HG02938 (cell line): ENCODE results near the gene SPTLC2.

Source experiments
- ATAC-seq: cut with Tn5 transposase; IDR thresholded peaks from one replicate; pipeline ENCODE4 v1.9.1; 2021; ENCODE audit warnings: mild to moderate bottlenecking, moderate library complexity; ENCODE audit not compliant: unreplicated experiment

Gene SPTLC2

DNA sequence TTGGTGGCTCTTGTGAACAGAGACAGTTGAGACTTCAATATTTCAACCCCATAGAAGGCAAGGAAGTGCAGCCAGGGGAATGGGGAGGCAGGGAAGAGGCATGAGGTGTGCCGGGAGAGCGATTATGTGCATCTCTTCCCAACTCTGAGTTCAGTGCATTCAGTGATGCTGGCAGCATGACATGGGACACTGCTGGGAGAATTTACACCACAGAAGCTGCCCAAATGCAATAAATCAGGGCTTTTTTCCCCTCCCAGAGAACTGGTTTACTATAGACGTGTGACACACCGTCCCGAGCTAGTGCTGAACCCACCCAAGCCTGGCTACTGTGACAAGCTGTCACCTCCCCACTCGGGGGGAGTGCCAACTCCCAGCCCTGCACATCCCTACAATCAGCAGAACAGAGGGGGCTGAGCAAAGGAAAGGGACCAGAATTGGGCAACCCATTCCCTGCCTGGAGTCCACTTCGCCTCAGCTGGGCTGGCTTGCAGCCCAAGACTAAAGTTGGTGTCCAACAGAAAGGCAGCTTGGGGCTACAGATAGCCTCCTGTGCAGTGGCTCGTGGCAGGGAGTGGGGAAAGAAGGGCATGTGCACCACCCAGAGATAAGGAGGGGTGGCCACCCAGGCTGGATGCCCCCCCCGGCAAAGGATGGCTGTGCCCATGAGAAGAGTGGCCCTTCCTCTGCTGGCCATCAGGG, 141.8 kb downstream of the SPTLC2 start:
- ATAC-seq, result no peak

DNA sequence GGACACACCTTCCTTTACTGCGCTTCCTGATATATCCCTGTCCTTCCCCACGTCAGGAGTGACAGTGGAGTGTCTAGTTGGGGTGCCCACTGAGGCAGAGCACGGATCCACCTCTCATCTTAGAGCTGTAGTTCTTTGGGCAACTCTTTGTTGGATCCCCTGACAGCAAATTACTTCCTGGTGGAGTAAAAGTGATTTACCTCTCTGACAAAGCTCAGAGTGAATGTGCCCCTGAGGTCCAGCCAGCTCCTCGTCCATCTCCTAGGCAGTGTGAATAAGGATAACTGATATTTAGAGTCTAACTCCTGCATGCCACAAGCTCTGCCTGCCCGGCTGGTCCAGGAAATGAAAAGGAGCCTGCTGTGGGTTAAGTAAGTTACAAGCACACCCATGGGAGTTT, 142.5 kb downstream of the SPTLC2 start:
- ATAC-seq, result no peak

DNA sequence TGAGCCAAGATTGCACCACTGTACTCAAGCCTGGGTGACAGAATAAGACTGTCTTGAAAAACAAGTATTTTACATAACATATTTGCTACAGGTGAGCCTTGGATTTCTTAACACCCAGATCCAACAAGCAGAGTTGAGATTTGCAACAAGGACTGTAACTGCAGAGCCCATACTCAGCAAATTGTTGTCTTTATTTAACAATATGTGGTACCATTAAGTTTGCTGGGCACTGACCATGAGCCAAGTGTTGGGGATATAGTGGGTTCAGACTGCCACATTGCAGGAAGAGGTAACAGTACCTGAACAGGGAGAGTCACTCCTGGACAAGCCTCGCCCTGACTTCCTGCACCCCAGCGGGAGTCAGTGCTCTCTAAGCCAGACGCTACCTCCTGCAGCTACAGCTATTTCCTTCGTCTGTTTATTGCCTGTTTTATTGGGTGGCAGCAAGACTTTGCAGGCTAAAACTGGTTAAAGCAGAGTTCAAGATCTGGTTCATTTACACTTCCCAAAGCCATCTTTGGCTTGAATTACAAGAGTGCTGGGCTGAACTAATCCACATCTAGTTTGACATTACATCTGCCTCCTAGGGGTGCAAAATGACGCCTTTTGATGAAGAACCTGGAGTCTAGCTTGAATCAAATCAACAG, 146.1 kb downstream of the SPTLC2 start:
- ATAC-seq, result no peak

DNA sequence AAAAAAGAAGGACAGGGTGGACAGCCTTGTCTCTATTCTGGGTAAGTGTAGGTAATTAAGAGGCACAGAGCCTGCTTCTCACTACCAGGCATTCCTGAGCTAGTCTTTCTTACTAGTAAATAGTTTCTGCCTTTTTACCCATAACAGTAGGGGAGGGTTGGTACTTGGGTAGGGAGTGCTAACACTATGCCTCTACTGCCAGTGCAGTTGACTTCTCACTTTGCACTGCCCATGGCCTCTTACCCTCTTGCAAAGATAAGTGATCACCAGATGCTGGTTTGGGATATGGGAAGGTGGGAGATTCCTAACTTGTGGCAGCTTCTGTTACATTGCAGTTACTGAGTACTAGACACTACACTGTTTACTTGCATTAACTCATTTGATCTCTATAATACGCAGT, 146.9 kb downstream of the SPTLC2 start:
- ATAC-seq, result no peak

DNA sequence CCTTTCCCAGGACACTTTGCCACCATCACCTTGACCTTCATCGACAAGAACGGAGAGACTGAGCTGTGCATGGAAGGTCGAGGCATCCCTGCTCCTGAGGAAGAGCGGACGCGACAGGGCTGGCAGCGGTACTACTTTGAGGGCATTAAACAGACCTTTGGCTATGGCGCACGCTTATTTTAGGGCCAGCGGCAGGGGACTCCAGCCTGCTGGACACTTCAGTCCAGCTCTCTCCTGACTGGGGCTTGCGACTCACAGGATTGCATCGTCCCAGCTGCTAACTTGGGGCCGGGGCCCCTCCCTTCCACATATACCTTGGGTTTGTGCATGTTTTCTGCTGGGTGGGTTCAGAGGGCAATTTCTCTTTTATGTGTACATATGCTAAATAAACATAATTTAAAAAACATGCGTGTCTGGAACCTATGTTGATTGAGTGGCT, 147.4 kb downstream of the SPTLC2 start:
- no peak for ATAC-seq

DNA sequence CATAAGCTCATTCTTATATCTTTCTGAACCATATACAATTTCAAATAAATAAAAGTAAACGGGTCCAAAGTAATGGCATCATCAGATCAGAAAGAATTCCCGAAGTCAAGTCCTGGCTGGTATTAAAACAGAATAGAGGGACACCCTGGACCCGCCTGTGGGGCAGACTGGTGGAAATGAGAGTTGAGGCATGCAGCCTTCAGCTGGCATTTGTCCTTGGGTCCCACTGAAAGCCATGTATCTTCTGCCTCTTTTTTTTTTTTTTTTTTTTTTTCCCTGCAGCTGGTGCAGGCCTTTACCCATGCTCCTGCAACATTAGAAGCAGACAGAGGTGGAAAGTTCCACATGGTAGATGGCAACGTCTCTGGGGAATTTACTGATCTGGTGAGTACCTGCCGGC, 148.6 kb downstream of the SPTLC2 start:
- no peak for ATAC-seq

DNA sequence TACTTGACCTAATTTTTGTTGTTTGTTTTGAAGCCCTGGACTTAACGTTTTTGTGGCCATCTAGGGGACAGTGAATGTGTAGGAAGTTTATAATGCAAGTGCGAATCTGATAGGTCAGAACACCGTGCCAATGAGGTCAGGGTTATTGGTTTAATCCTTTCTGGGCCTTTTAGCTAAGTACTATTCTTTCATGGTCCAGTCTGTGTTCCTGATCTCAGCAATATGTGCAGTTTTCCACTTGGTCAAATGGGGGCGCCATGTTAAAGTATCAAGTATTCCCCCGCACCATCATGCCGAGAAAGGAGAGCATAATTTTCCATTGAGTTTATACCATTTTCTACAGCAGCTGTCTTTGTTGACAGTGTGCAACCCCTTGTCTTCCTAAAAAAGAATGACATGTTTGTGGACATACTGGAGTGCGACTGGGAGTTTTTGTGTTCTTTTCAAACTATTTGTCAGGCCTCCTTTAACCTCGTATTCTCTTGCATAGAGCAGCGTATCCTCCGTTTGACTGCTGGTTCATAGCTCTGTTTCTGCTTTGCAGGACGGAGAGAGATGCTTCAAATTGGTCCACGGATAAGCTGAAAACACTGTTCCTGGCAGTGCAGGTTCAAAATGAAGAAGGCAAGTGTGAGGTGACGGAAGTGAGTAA, 157.2 kb downstream of the SPTLC2 start:
- no peak for ATAC-seq

DNA sequence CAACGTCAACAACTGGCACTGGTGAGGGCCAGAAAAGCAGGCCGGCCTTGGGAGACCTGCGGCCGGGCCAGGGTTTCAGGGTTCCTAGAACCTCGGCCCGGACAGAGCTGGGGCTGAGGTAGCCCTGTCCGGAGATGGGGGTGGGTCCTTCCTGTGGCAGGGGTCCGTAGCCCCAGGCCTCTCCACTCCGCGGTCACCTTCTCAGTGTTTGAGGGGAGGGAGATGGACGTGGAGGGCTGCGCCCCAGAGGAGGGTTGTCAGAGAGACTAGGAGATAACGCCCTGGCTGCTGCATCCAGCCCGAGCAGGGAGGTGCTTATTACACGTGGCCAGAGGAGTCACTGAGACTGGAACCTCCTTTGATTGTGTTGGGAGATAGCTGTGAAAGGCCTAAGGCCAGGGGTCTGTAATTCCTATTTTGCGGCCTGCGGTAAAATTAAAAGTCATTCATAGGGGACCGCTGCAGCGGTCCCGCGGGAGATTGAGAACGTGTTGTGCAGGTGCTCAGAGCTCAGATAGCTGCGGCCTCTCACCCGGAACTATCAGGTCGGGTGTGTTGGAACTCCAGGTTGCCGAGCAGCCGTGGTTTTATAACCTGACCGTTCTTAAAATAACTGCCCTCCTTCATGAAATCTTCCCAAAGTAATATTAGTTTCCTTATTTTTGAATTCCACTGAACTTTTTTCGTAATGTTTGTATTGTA, 158.0 kb downstream of the SPTLC2 start:
- ATAC-seq, result peak; percentile 20

DNA sequence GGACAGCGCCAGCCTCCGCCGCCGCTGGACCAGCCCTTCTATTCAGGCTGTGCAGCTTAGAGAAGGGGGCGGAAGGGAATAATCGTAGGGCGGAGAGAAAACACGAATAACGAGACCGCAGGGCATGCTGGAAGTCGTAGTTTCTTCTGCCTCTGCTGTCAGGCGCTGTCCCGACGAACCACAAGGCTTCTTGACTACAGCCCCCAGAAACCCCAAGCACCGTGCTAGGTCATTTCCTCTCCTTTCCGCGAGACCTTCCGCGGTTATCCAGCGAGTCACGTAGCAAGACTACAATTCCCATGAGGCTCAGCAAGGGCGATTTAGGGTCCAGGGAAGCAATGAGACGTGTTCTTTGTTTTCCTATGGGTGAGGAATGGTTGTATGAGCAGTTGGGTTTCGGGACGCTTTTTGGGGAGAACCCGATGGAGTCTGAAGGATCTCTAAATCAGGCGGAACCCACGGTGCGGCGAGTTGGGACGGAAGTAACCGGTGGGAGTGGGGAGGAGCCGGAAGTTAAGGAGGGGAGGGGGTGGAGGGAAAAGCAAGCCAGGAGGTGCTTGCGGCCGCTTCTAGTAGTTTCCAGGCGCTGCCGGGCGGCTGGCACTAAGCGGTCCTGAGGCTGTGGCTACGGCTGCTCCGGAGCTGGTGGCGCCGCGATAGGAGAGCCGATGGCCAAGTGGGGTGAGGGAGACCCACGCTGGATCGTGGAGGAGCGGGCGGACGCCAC, 158.8 kb downstream of the SPTLC2 start, which contains the start of the genes AHSA1 and VIPAS39:
TSS of gene AHSA1 (plus strand) at position 572 of the 727 bp plus-strand sequence. CDS start at position 669, 97 bp downstream.
TSS of gene VIPAS39 (minus strand) at position 80 of the 727 bp plus-strand sequence. CDS start 3,499 bp downstream, outside the sequence.
- ATAC-seq, result peak; percentile 91

DNA sequence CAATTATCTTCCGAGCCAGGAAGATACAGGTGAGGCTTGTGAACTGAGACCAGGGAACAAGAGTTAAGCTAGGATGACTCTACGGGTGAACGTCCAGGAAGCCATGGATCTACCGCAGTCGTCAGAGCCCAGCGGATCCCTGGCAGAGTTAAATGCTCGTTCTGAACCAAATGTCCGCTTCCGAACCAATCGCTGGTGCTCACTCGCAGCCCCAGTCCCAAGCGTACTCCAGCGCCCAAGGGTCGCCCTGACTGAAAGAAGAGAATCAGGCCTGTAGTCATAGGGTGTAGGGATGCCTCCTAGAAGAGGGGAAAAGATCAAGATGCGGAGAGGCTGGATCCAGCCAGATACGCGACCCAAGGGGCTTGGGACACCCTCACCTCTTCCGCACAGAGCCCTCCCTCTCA, 159.3 kb downstream of the SPTLC2 start:
- ATAC-seq, result no peak
